ENCODE measurements around the gene MAP7D1.

Gene MAP7D1

DNA sequence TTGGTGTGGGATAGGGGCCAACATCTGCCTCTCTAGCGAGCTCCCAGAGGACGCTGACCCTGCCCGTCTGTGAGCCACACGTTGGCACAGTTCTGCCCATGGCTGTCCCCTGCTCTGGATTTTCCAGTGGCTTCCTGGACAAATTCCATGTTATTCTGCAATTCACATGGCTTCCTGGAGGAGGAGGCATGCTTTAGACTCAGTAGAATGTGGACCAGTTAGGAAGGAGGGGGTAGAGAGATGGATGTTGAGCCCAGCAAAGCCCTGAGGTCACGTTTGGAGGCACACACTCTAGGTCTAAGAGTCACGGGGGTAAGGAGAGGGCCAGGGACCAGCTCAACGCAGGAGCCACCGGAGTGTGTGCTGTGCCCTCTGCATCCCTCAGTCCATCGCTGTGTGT, 43.1 kb upstream of the MAP7D1 start:
- no peak overlapping the region for H3K4me3 ChIP-seq (ENCODE audit: low read depth, low read length)
- TF ChIP-seq, protein P1, sequence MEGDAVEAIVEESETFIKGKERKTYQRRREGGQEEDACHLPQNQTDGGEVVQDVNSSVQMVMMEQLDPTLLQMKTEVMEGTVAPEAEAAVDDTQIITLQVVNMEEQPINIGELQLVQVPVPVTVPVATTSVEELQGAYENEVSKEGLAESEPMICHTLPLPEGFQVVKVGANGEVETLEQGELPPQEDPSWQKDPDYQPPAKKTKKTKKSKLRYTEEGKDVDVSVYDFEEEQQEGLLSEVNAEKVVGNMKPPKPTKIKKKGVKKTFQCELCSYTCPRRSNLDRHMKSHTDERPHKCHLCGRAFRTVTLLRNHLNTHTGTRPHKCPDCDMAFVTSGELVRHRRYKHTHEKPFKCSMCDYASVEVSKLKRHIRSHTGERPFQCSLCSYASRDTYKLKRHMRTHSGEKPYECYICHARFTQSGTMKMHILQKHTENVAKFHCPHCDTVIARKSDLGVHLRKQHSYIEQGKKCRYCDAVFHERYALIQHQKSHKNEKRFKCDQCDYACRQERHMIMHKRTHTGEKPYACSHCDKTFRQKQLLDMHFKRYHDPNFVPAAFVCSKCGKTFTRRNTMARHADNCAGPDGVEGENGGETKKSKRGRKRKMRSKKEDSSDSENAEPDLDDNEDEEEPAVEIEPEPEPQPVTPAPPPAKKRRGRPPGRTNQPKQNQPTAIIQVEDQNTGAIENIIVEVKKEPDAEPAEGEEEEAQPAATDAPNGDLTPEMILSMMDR (IDR thresholded peaks at IDR 0.05; ENCODE audit: low read depth, low read length) = no peak
- in situ Hi-C loops (cut with HindIII; ENCODE audit: low sequenced_read_pairs) = no loop called here
- DNase-seq (ENCODE audit: low read depth, low spot score) = no peak

DNA sequence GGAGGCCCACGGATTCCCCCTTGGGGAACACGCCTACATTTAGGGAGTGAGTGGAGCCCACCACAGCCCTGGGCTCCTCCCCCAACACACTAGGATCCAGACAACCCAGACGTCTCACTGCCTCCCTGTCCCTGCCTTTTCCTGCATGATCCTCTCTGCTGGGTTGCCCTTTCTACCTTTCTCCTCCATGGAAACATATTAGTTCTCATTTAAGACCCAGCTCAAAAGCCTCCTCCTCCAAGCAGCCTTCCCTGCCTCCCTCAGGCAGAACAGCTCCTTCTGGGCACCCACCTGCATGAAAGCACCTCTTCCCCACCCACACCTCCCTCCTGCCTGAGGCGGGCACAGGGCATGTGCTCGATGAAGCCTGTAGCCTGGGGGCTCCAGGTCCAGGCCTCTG, 41.6 kb upstream of the MAP7D1 start:
- no peak for DNase-seq (ENCODE audit: low read depth, low spot score)
- TF ChIP-seq, protein P1 (IDR thresholded peaks at IDR 0.05; ENCODE audit: low read depth, low read length) = no peak
- in situ Hi-C loops (cut with HindIII; ENCODE audit: low sequenced_read_pairs) = no loop called here
- H3K4me3 ChIP-seq (ENCODE audit: low read depth, low read length) = no peak overlapping the region

DNA sequence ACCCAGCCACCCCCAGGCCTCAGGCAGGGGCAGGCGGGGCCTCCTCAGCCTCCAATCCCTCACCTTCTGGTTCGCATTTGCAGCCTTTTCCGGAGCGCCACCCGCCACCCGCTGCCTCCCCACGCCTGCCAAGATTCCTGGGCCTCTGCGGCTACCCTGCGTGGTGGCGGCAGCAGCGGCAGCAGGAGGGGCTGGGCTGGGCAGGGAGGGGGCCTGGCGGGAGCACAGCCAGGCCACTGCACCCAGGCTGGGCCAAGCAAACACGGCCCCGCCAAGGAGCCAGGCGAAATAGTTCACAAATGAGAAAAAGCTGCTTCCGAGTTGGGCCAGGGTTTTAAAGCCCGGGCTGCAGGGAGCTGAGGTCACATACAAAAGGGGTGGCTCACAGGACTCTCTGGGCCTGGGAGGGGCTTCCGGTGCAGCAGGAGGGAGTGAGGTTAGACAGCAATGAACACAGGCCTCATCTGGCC, 40.7 kb upstream of the MAP7D1 start:
- peak; percentile 93 for DNase-seq (ENCODE audit: low read depth, low spot score)
- in situ Hi-C loops (cut with HindIII; ENCODE audit: low sequenced_read_pairs) = no loop called here
- no peak overlapping the region for H3K4me3 ChIP-seq (ENCODE audit: low read depth, low read length)
- TF ChIP-seq, protein P1 (IDR thresholded peaks at IDR 0.05; ENCODE audit: low read depth, low read length) = no peak

DNA sequence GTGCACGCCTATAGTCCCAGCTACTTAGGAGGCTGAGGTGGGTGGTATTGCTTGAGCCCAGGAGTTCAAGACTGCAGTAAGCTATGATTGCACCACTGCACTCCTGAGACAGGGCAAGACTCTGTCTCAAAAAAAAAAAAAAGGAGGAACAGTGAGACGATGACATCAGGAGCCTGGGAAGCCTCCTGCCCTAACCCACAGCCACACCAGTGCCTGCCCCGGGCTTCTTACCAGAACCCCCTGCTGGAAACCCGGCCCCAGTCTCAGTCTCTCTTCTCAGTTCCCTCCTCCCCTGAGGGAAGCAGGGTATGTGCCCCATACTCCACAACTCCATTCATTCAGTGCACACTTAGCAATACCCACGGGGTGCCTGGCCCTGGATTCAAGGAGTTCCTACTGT, 40.0 kb upstream of the MAP7D1 start:
- in situ Hi-C loops (cut with HindIII; ENCODE audit: low sequenced_read_pairs) = no loop called here
- TF ChIP-seq, protein P1 (IDR thresholded peaks at IDR 0.05; ENCODE audit: low read depth, low read length) = no peak
- H3K4me3 ChIP-seq (ENCODE audit: low read depth, low read length) = no peak overlapping the region
- peak; percentile 52 for DNase-seq (ENCODE audit: low read depth, low spot score)

DNA sequence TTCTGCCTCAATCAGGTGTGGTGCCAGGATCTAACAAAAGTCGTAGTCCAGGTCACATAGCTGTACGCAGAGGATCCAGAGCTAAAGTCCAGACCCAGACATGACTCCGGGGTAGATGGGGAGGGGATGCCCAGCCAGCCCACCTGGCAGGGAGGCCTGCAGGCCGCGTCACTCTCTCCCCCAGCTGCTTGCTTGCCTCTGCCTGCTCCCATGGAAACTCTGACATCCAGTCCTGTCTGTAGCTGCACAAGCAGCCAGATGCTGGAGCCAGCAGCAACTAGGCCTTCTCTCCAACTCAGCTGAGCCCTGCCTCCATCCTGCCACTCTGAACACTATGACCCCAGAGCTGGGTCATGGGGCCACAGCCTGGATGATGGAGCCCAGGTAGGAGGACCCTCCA, 39.1 kb upstream of the MAP7D1 start:
- TF ChIP-seq, protein P1 (IDR thresholded peaks at IDR 0.05; ENCODE audit: low read depth, low read length) = no peak
- no peak overlapping the region for H3K4me3 ChIP-seq (ENCODE audit: low read depth, low read length)
- in situ Hi-C loops (cut with HindIII; ENCODE audit: low sequenced_read_pairs) = no loop called here
- no peak for DNase-seq (ENCODE audit: low read depth, low spot score)

DNA sequence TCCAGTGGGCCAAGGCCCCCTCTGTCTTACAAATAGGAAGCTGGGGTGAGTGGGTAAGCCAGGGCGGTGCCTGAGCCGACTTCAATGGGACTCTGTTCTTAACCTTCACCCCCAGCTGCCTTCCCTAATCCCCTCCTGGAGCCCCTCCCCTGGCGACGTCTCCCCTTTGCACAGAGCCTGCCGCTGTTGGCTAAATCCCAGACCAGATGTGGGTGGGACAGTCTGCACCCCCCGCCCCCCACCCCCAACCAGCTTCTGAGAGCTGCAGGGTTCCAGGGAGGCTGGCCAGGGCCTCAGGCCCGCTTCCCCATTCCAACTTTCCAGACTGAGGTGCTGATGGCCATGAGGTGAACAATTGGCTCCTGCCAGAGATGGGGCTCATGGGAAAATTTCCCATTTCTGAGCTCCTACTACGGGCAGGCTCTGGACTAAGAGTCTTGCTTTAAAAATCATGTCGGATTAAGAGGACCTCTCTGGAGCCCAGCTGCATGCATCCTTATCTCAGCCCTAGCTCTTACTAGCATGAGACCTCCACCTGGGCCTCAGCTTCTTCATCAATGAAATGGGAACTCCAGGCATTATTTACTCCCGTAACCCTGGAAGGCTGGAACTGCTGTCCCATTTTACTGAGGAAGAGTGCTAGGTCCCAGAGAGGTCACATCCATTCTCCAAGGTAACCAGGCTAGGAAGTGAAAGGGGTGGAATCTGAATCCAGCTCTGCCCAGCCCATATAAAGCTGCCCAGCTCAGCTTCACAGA, 37.3 kb upstream of the MAP7D1 start:
- DNase-seq (ENCODE audit: low read depth, low spot score) = no peak
- in situ Hi-C loops (cut with HindIII; ENCODE audit: low sequenced_read_pairs) = no loop called here
- H3K4me3 ChIP-seq (ENCODE audit: low read depth, low read length) = no peak overlapping the region
- TF ChIP-seq, protein P1 (IDR thresholded peaks at IDR 0.05; ENCODE audit: low read depth, low read length) = no peak
